Measurements from ENCODE around the gene NEIL1. TPM values are rescaled to one million over a fixed set of nuclear protein-coding genes. Genes with fewer than 3 reads are reported as not detected.

The NEIL1 gene
- total and polyA plus RNA-seq, 10 of the 15 experiments (the other 5 are each of a cell fraction or from before 2014, with no cell fraction given): 0.10 to 2.3 (median 0.66) TPM

DNA sequence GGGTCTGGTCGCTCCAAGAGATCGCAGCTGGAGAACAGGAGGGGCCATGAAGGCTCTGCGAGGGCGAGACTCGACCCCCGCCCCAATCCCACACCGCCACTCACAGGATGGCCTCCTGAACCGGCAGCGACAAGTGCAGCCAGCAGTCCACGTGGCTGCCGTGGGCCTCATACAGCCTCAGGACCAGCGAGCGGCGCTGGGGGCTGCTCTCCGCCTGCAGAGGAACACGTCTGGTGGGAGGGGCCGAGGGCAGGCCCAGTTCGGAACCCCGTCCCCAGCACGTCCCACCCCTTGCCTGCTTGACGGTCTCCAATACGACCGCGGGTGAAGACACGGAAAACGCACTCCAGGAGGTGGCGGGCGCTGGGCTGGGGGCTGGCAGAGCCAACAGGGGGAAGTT lies 9.2 kb downstream of the NEIL1 start:
- no peaks in the 10 kb centered on the region; a peak in 3 of 4 replicates for H3K36me3 ChIP-seq (ENCODE audit: control insufficient read depth in 2 of 2, insufficient read depth in 2 of 2, low read length in 1 of 2)
- no peak overlapping the region for H2AFZ ChIP-seq (ENCODE audit: control insufficient read depth, low read depth, low read length)
- H3K9me3 ChIP-seq (replicated peaks; ENCODE audit: control insufficient read depth, insufficient read depth, low read length): no peaks in the 10 kb centered on the region; the same call in 2 of the 3 replicates
- H3K4me2 ChIP-seq (ENCODE audit: control insufficient read depth, insufficient read depth): no peak overlapping the region
- no peak for ATAC-seq
- TF ChIP-seq MYC (IDR thresholded peaks at IDR 0.05; ENCODE audit: insufficient read depth, insufficient read length, insufficient replicate concordance, low read length, severe bottlenecking) (no peak), SREBF1 (IDR thresholded peaks at IDR 0.05; ENCODE audit: low read length) (no peak), GABPA (IDR thresholded peaks at IDR 0.05; ENCODE audit: low read depth) (no peak), ZNF24 (IDR thresholded peaks at IDR 0.05) (no peak), NBN (IDR thresholded peaks at IDR 0.05) (no peak), NFYA (IDR thresholded peaks at IDR 0.05; ENCODE audit: borderline replicate concordance, low read depth, low read length) (no peak), ZBTB4 (CRISPR knock-in tag; IDR thresholded peaks at IDR 0.05) (no peak), ZNF274 (IDR thresholded peaks at IDR 0.05; ENCODE audit: insufficient read depth, insufficient read length) (no peak), IKZF2 (IDR thresholded peaks at IDR 0.05) (no peak)
- TF ChIP-seq, protein P1, sequence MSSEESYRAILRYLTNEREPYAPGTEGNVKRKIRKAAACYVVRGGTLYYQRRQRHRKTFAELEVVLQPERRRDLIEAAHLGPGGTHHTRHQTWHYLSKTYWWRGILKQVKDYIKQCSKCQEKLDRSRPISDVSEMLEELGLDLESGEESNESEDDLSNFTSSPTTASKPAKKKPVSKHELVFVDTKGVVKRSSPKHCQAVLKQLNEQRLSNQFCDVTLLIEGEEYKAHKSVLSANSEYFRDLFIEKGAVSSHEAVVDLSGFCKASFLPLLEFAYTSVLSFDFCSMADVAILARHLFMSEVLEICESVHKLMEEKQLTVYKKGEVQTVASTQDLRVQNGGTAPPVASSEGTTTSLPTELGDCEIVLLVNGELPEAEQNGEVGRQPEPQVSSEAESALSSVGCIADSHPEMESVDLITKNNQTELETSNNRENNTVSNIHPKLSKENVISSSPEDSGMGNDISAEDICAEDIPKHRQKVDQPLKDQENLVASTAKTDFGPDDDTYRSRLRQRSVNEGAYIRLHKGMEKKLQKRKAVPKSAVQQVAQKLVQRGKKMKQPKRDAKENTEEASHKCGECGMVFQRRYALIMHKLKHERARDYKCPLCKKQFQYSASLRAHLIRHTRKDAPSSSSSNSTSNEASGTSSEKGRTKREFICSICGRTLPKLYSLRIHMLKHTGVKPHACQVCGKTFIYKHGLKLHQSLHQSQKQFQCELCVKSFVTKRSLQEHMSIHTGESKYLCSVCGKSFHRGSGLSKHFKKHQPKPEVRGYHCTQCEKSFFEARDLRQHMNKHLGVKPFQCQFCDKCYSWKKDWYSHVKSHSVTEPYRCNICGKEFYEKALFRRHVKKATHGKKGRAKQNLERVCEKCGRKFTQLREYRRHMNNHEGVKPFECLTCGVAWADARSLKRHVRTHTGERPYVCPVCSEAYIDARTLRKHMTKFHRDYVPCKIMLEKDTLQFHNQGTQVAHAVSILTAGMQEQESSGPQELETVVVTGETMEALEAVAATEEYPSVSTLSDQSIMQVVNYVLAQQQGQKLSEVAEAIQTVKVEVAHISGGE (CRISPR knock-in tag; IDR thresholded peaks at IDR 0.05): no peak
- no peak for FAIRE-seq
- over 99% methylated on average over 27 of the region's 28 CpGs for WGBS (ENCODE audit: insufficient coverage, insufficient replicate concordance, low lambda C conversion rate, missing lambda C conversion rate)
- in situ Hi-C loops (cut with MboI): no loop called here
- H3K79me2 ChIP-seq (ENCODE audit: control insufficient read depth, insufficient read depth, low read length): no peaks in the 10 kb centered on the region
- intact Hi-C loops (cut with micrococcal nuclease; ENCODE audit: unreplicated experiment): no loop called here
- no TSS peak for BruUV-seq (replicated peaks)
- RAD21 ChIA-PET (ENCODE audit: unreplicated experiment): no interaction called here
- CTCF ChIA-PET: no interaction called here
- SMC1A ChIA-PET (ENCODE audit: uncharacterized antibody, unreplicated experiment): no interaction called here
- no peak overlapping the region for H3K27ac ChIP-seq (ENCODE audit: control insufficient read depth, insufficient read depth)
- H3K27me3 ChIP-seq (replicated peaks in 1 of 2; ENCODE audit: control insufficient read depth in 2 of 2, insufficient read depth in 2 of 2, low read length in 1 of 2): no peaks in the 10 kb centered on the region
- no peaks in the 10 kb centered on the region for H4K20me1 ChIP-seq (ENCODE audit: control insufficient read depth, insufficient read depth)
- H3K9ac ChIP-seq (ENCODE audit: control insufficient read depth, insufficient read depth, low read length): no peak overlapping the region
- no peaks in the 10 kb centered on the region for H3K4me1 ChIP-seq (ENCODE audit: control insufficient read depth, insufficient read depth, low read length)
- POLR2A ChIA-PET: interaction anchor here (0.5 kb wide), 1 partner anchor 179 kb away, joined by 3 read pairs; no protein-coding TSS in a partner anchor
- H3K4me3 ChIP-seq: no peak overlapping the region
- DNase-seq (ENCODE audit: low read depth, low spot score): no peak
